Fibroblast of mammary gland (primary cell): ENCODE results near the gene NPTXR.
A peak's percentile ranks its signal among the peaks of the same experiment; 100 is the strongest.

Experiments used
- DNase-seq: peaks from one replicate; pipeline ENCODE4 v3.0.0-alpha.2; 2010; ENCODE audit warnings: low read depth
- H3K4me3 ChIP-seq: 2 replicates; pipeline ENCODE4 v1.5.1; 2011; ENCODE audit warnings: low read depth, mild to moderate bottlenecking, low read length, moderate library complexity; ENCODE audit not compliant: control insufficient read depth
- CTCF ChIP-seq: conservative IDR thresholded peaks from 2 replicates; pipeline ENCODE4 v1.5.1; 2011; ENCODE audit warnings: low read depth, low read length, inconsistent platforms; ENCODE audit not compliant: control insufficient read depth, insufficient read depth

The NPTXR gene

GRCh38 chr22:38881464-38881871 lies 37.6 kb upstream of the NPTXR start:
- H3K4me3 ChIP-seq = no peak overlapping the region
- no peak for TF ChIP-seq CTCF
- DNase-seq = peak; percentile 82

- no peak for TF ChIP-seq CTCF
- H3K4me3 ChIP-seq = no peak overlapping the region
- no peak for DNase-seq
Measured at GRCh38 chr22:38879961-38880360, 36.1 kb upstream of the NPTXR start.

- no peak for DNase-seq
- TF ChIP-seq CTCF = no peak
- no peak overlapping the region for H3K4me3 ChIP-seq
Measured at GRCh38 chr22:38879108-38879729, 35.4 kb upstream of the NPTXR start.

- DNase-seq = no peak
- no peak overlapping the region for H3K4me3 ChIP-seq
- TF ChIP-seq CTCF = no peak
Measured at GRCh38 chr22:38878001-38878400, 34.2 kb upstream of the NPTXR start.

GRCh38 chr22:38874529-38875222 lies 30.8 kb upstream of the NPTXR start:
- no peak overlapping the region for H3K4me3 ChIP-seq
- no peak for TF ChIP-seq CTCF
- no peak for DNase-seq

GRCh38 chr22:38873469-38874411 lies 29.9 kb upstream of the NPTXR start:
- no peak overlapping the region for H3K4me3 ChIP-seq
- no peak for DNase-seq
- TF ChIP-seq CTCF = no peak
